ENCODE data around the gene RPS3. TPM values are rescaled to one million over a fixed set of nuclear protein-coding genes. Genes with fewer than 3 reads are reported as not detected.
"Not testable (repeated sequence)": the region's sequence is repeated elsewhere in the genome, so short reads cannot be mapped to it uniquely, and the experiment has no call there.

The RPS3 gene
- total and polyA plus RNA-seq, 4 donors: 552 to 1,871 (median 1,206) TPM

DNA sequence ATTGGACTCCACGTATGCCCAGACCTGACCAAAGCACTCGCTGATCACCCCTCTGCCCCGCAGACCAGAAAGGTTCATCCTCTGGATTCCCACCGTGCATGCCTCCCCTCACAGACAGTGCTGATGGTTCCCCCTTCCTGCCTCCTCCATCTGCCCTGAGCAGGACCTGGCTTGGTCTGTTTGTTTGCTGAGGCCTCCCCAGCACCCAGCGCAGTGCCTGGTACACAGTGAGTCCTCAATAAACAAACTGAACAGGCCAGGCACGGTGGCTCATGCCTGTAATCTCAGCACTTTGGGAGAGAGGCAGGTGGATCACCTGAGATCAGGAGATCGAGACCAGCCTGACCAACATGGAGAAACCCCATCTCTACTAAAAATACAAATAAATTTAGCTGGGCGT lies 23.7 kb upstream of the RPS3 start:
- 94% methylated on average over 7 of the region's 8 CpGs for WGBS (ENCODE audit: insufficient coverage)
- H3K27me3 ChIP-seq (ENCODE audit: control insufficient read depth, insufficient read depth, low read length): no peaks in the 10 kb centered on the region
- H3K27ac ChIP-seq (ENCODE audit: low read depth, low read length): no peak overlapping the region
- H3K4me3 ChIP-seq (ENCODE audit: low read depth, low read length): no peak overlapping the region
- no peak for DNase-seq (ENCODE audit: low read depth in 4 of 6, low spot score in 6 of 6)
- no peaks in the 10 kb centered on the region for H3K4me1 ChIP-seq (ENCODE audit: control insufficient read depth, insufficient read depth, low read length)
- no peaks in the 10 kb centered on the region for H3K9me3 ChIP-seq (ENCODE audit: control insufficient read depth, insufficient read depth, low read length)
- no peaks in the 10 kb centered on the region for H3K36me3 ChIP-seq (ENCODE audit: control insufficient read depth, insufficient read depth, low read length)

DNA sequence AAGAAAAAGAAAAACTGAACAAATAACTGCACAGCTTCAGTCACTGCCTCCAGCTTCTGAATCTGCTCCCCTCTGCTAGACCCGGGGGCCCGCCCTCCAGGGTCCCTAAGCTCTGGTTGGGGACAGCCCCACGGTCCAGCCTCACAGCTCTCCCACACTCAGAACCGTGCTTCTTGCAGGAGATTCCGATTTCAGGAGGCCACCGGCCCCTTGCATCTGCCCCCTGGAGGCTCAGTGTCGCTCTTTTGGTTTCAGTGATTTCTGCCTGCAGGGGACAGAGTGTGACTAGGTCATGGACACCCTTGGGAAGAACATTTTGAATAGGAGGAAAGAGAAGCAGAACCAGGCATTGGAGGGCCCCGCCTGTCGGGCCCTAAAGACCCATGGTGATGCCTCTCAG lies 23.1 kb upstream of the RPS3 start:
- 80% methylated on average over 9 of the region's 9 CpGs for WGBS (ENCODE audit: insufficient coverage)
- Histone ChIP-seq H3K4me3 (ENCODE audit: low read depth, low read length) (no peak overlapping the region), H3K27ac (ENCODE audit: low read depth, low read length) (no peak overlapping the region), H3K9me3 (ENCODE audit: control insufficient read depth, insufficient read depth, low read length) (no peaks in the 10 kb centered on the region), H3K27me3 (ENCODE audit: control insufficient read depth, insufficient read depth, low read length) (no peaks in the 10 kb centered on the region), H3K36me3 (ENCODE audit: control insufficient read depth, insufficient read depth, low read length) (no peaks in the 10 kb centered on the region), H3K4me1 (ENCODE audit: control insufficient read depth, insufficient read depth, low read length) (no peaks in the 10 kb centered on the region)
- no peak for DNase-seq (ENCODE audit: low read depth in 4 of 6, low spot score in 6 of 6)

DNA sequence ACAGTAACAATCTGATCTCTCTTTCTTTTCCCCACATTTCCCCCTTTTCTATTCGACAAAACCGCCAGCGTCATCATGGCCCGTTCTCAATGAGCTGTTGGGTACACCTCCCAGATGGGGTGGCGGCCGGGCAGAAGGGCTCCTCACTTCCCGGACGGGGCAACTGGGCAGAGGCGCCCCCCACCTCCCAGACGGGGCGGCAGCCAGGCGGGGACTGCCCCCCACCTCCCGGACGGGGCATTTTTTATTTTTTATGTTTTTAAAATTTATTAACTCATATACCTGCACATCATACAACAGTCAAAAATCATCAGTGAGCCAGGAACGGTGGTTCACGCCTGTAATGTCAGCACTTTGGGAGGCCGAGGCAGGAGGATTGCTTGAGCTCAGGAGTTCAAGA lies 20.5 kb upstream of the RPS3 start:
- H3K27me3 ChIP-seq (ENCODE audit: control insufficient read depth, insufficient read depth, low read length); H3K27ac ChIP-seq (ENCODE audit: low read depth, low read length); H3K9me3 ChIP-seq (ENCODE audit: control insufficient read depth, insufficient read depth, low read length); H3K4me1 ChIP-seq (ENCODE audit: control insufficient read depth, insufficient read depth, low read length); DNase-seq (ENCODE audit: low read depth in 4 of 6, low spot score in 6 of 6); H3K4me3 ChIP-seq (ENCODE audit: low read depth, low read length); H3K36me3 ChIP-seq (ENCODE audit: control insufficient read depth, insufficient read depth, low read length): not testable (repeated sequence)
- WGBS (ENCODE audit: insufficient coverage): 97% methylated on average over 8 of the region's 17 CpGs

DNA sequence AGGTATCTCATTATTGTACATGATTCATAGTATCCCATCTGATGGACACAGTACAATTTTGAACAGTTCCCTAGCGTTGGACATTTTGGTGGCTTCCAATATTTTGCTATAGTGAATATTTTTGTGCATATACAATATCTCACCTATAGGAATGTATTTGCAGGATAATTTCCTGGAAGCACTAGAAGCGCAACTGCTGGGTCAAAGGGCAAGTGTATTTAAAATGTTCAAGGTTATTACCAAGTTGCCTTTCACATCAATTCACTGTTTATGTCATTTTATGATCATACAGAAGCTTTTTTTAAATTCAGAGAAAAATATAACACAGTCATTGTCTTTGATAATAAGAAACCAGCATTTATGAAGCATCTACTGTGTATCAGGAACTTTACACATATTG lies 19.1 kb upstream of the RPS3 start:
- Histone ChIP-seq H3K9me3 (ENCODE audit: control insufficient read depth, insufficient read depth, low read length) (no peaks in the 10 kb centered on the region), H3K27ac (ENCODE audit: low read depth, low read length) (no peak overlapping the region), H3K4me3 (ENCODE audit: low read depth, low read length) (no peak overlapping the region), H3K27me3 (ENCODE audit: control insufficient read depth, insufficient read depth, low read length) (no peaks in the 10 kb centered on the region), H3K36me3 (ENCODE audit: control insufficient read depth, insufficient read depth, low read length) (no peaks in the 10 kb centered on the region), H3K4me1 (ENCODE audit: control insufficient read depth, insufficient read depth, low read length) (peaks cover 4% of the 10 kb centered on the region)
- no peak for DNase-seq (ENCODE audit: low read depth in 4 of 6, low spot score in 6 of 6)
- WGBS (ENCODE audit: insufficient coverage): no CpG with 5 or more reads among the region's 2 CpGs

DNA sequence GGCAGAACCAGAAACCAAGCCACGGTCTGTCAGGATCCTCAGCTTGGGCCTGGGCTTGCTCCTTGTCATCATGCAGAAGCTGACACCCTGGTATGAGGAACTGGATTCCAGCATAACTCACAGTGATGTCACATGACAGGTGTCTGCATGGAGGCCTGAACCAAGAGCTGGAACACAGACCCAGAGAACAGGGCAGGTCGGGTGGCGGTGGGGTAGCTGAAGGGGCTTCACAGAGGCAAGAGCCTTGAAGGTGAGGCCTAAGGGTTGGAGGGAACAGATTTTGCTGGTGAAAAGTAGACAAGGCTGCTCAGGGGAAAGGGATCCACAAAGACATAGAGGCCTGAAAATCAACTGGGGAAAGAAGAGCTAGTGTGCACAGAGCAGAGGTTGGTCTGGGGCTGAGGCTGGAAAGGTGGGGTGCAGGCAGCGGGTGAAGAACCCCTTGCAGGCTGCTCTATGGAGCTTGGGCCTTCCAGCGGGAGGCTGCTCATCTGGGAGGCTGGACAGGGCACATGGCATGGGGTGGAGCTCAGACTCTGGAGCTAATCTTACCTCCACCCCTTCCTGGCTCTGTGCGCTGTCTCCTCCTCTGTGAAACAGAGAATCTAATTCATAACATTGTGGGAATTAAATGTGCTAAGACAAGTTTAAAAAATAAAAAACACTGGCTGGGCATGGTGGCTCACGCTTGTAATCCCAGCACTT lies 18.4 kb upstream of the RPS3 start:
- DNase-seq (ENCODE audit: low read depth in 4 of 6, low spot score in 6 of 6): no peak
- Histone ChIP-seq H3K9me3 (ENCODE audit: control insufficient read depth, insufficient read depth, low read length) (no peaks in the 10 kb centered on the region), H3K4me3 (ENCODE audit: low read depth, low read length) (no peak overlapping the region), H3K4me1 (ENCODE audit: control insufficient read depth, insufficient read depth, low read length) (peaks cover 4% of the 10 kb centered on the region), H3K36me3 (ENCODE audit: control insufficient read depth, insufficient read depth, low read length) (no peaks in the 10 kb centered on the region), H3K27me3 (ENCODE audit: control insufficient read depth, insufficient read depth, low read length) (no peaks in the 10 kb centered on the region), H3K27ac (ENCODE audit: low read depth, low read length) (no peak overlapping the region)
- WGBS (ENCODE audit: insufficient coverage): 89% methylated on average over 6 of the region's 7 CpGs

DNA sequence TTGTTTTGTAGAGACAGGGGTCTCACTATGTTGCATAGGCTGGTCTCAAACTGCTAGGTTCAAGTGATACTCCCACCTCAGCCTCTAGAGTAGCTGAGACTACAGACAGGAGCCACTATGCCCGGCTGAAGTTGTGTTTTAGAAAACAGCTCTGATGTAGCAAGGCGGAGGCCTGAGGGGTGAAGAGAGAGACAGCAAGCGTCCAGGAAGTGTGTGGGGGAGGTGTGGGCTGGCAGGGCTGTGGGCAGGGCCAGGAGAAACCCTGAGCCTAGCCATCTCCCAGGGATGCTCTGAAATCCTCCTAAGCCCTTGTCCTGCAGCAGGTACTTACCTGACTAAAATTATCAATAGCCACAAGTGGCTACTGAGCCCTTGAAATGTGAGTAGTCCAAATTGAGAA lies 16.1 kb upstream of the RPS3 start:
- no peak for DNase-seq (ENCODE audit: low read depth in 4 of 6, low spot score in 6 of 6)
- Histone ChIP-seq H3K4me1 (ENCODE audit: control insufficient read depth, insufficient read depth, low read length) (peaks cover 5% of the 10 kb centered on the region), H3K27ac (ENCODE audit: low read depth, low read length) (no peak overlapping the region), H3K36me3 (ENCODE audit: control insufficient read depth, insufficient read depth, low read length) (no peaks in the 10 kb centered on the region), H3K4me3 (ENCODE audit: low read depth, low read length) (no peak overlapping the region), H3K9me3 (ENCODE audit: control insufficient read depth, insufficient read depth, low read length) (no peaks in the 10 kb centered on the region), H3K27me3 (ENCODE audit: control insufficient read depth, insufficient read depth, low read length) (no peaks in the 10 kb centered on the region)
- WGBS (ENCODE audit: insufficient coverage): 63% methylated on average over 2 of the region's 3 CpGs

DNA sequence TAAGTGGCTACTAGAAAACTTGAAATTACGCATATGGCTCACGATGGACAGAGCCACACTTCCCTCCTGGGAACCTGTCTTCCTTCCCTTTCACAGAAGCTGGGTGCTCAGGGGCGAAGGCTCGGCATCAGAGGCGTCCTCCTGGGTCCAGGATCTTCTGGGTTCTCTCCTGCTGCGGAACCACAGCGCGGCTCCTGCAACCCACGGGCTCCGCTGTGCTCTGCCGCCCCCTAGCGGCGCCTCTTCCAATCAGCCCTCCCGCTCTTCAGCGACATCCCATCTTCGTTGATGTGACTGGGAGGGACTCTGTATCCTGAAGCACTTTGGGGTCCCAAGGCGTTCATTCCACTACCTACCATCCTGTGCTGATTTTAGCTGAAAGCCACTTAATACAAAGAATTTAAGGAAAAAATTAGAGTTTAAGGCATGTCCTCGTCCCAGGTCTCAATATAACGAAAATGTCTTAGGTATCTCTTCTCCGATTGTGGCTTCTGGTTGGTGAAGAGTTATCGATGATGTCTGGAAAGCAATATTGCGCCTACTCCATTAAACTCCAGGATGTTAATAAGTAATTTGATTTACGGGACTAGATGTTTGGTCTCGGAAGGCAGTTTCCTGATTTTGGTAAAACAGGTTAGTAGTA lies 14.8 kb upstream of the RPS3 start:
- no peaks in the 10 kb centered on the region for H3K36me3 ChIP-seq (ENCODE audit: control insufficient read depth, insufficient read depth, low read length)
- H3K27me3 ChIP-seq (ENCODE audit: control insufficient read depth, insufficient read depth, low read length): no peaks in the 10 kb centered on the region
- H3K27ac ChIP-seq (ENCODE audit: low read depth, low read length): no peak overlapping the region
- no peak overlapping the region for H3K4me3 ChIP-seq (ENCODE audit: low read depth, low read length)
- no peaks in the 10 kb centered on the region for H3K9me3 ChIP-seq (ENCODE audit: control insufficient read depth, insufficient read depth, low read length)
- DNase-seq (ENCODE audit: low read depth in 4 of 6, low spot score in 6 of 6): peak in 5 of 6 donors; percentile 49 to 88 (median 56)
- 23% methylated on average over 19 of the region's 24 CpGs for WGBS (ENCODE audit: insufficient coverage)
- H3K4me1 ChIP-seq (ENCODE audit: control insufficient read depth, insufficient read depth, low read length): peaks cover 15% of the 10 kb centered on the region

DNA sequence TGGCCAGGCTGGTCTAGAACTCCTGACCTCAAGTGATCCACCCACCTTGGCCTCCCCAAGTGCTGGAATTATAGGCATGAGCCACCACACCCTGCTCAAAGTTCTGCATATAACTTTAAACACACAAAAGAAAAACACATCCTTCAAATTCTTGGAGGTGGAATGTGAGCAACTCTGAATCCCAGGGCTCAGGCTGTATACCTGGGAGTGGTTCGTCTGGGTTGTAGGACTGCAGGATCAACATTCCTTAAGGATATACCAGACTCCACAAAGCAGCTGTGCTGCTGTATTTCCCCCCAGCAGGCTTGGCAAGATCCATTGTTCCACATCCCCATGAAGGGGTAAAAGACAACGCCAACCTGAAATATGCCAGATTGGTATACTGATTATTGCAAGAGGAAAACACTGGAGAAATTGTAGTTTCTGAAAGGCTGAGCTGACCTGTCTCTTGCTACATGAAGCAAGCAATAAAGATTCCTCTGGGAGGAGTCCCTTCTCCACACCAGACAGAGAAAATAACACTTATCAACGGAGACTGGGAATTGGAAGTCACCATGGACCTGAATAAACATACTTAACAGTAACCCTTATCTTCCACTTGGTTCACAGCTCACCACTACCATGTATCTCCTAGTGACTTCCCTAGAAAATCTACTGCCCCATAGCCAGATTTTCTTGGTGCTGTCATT lies 12.2 kb upstream of the RPS3 start:
- Histone ChIP-seq H3K4me1 (ENCODE audit: control insufficient read depth, insufficient read depth, low read length) (peaks cover 15% of the 10 kb centered on the region), H3K27me3 (ENCODE audit: control insufficient read depth, insufficient read depth, low read length) (no peaks in the 10 kb centered on the region), H3K27ac (ENCODE audit: low read depth, low read length) (no peak overlapping the region), H3K4me3 (ENCODE audit: low read depth, low read length) (no peak overlapping the region), H3K9me3 (ENCODE audit: control insufficient read depth, insufficient read depth, low read length) (no peaks in the 10 kb centered on the region), H3K36me3 (ENCODE audit: control insufficient read depth, insufficient read depth, low read length) (no peaks in the 10 kb centered on the region)
- whole genome bisulfite sequencing (ENCODE audit: insufficient coverage): 68% methylated on average over 2 of the region's 3 CpGs
- DNase-seq (ENCODE audit: low read depth in 4 of 6, low spot score in 6 of 6): no peak

DNA sequence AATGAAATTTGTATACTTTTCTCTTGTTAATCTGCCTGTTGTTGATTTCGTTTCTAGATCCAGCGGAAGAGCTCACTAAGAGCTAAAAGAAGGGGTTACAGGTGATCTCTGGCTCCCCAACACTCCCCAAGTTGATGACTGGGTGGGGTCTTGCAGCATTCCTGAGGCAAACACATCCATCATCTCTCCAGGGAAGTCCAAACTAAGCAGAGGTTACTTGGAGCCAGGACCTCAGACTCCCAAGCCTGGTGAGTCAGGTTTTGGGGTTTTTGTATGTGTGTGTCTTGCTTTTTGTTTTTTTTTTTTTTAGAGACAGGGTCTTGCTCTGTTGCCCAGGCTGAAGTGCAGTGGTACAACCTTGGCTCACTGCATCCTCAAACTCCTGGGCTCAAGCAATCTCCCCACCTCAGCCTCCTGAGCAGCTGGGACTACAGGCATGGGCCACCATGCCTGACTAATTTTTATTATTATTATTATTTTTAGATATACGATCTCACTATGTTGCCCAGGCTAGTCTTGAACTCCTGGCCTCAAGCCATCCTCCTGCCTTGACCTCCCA lies 11.5 kb upstream of the RPS3 start:
- Histone ChIP-seq H3K4me1 (ENCODE audit: control insufficient read depth, insufficient read depth, low read length) (peaks cover 15% of the 10 kb centered on the region), H3K36me3 (ENCODE audit: control insufficient read depth, insufficient read depth, low read length) (no peaks in the 10 kb centered on the region), H3K4me3 (ENCODE audit: low read depth, low read length) (no peak overlapping the region), H3K9me3 (ENCODE audit: control insufficient read depth, insufficient read depth, low read length) (no peaks in the 10 kb centered on the region), H3K27ac (ENCODE audit: low read depth, low read length) (no peak overlapping the region), H3K27me3 (ENCODE audit: control insufficient read depth, insufficient read depth, low read length) (no peaks in the 10 kb centered on the region)
- WGBS (ENCODE audit: insufficient coverage): no CpG with 5 or more reads among the region's 3 CpGs
- DNase-seq (ENCODE audit: low read depth in 4 of 6, low spot score in 6 of 6): no peak

All from spinal cord (tissue), 10 donors.